HUES64 (cell line): Measurements from ENCODE around the gene ARFGEF3.

Source experiments
- H3K27ac ChIP-seq: 2 replicates; pipeline ENCODE4 v1.7.0; 2013; ENCODE audit warnings: low read depth, low read length, inconsistent platforms
- H3K27me3 ChIP-seq: 2 replicates; pipeline ENCODE4 v1.6.1; 2013; ENCODE audit warnings: mild to moderate bottlenecking, low read length; ENCODE audit not compliant: insufficient read depth
- H3K36me3 ChIP-seq: 2 replicates; pipeline ENCODE4 v1.6.1; 2013; ENCODE audit warnings: mild to moderate bottlenecking, low read length; ENCODE audit not compliant: insufficient read depth
- H3K4me1 ChIP-seq: 2 replicates; pipeline ENCODE4 v1.6.1; 2013; ENCODE audit warnings: mild to moderate bottlenecking, low read length, moderate library complexity; ENCODE audit not compliant: insufficient read depth
- H3K4me3 ChIP-seq: 2 replicates; pipeline ENCODE4 v1.5.1; 2013; ENCODE audit warnings: mild to moderate bottlenecking, low read length, moderate library complexity
- H3K9ac ChIP-seq: 2 replicates; pipeline ENCODE4 v1.6.1; 2013; ENCODE audit warnings: mild to moderate bottlenecking, low read depth, low read length
- H3K9me3 ChIP-seq: 2 replicates; pipeline ENCODE4 v1.6.1; 2013; ENCODE audit warnings: low read depth, low read length; ENCODE audit not compliant: insufficient read depth
- whole genome bisulfite sequencing: fragments of 150-250, 120-280 bp; methylation state at CpG from one replicate; pipeline ENCODE4 v1.1.7; 2013; ENCODE audit warnings: missing lambda C conversion rate; 5-methylcytosine and 5-hydroxymethylcytosine counted together

Gene ARFGEF3

DNA sequence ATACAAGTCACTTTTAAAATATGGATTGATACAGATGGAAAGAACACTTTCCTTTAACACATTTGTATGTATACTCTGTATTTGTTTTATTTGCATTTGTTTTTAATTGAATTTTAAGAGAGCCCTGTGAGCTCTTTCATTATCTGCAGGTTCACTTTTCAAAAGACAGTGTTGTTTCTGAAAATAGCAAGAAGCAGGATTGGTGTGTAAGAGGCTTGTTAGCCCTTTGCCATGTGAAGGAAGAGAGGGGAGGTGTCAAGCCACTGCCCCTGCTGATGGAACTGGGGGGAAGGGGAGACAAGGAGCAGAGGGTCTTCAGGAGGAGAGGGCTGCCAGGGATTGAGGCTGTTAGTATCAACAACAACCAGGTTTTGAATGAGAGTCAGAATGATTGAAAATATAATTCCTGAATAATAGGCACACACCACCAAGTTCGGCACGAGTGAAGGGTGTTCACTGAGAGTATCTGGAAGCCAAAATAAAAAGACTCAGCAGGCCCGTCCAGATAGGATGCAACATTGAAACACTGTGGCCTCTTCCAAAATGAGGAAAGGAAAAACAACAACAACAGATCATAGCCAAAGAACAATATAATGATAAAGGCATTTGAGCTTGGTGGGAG lies 69.1 kb downstream of the ARFGEF3 start:
- no peaks in the 10 kb centered on the region for H3K9me3 ChIP-seq
- H3K4me3 ChIP-seq, result no peak overlapping the region
- no peak overlapping the region for H3K9ac ChIP-seq
- H3K36me3 ChIP-seq, result no peaks in the 10 kb centered on the region
- H3K4me1 ChIP-seq, result no peaks in the 10 kb centered on the region
- H3K27me3 ChIP-seq, result no peaks in the 10 kb centered on the region
- H3K27ac ChIP-seq, result no peak overlapping the region
- WGBS, result 96% methylated on average over 3 of the region's 3 CpGs

DNA sequence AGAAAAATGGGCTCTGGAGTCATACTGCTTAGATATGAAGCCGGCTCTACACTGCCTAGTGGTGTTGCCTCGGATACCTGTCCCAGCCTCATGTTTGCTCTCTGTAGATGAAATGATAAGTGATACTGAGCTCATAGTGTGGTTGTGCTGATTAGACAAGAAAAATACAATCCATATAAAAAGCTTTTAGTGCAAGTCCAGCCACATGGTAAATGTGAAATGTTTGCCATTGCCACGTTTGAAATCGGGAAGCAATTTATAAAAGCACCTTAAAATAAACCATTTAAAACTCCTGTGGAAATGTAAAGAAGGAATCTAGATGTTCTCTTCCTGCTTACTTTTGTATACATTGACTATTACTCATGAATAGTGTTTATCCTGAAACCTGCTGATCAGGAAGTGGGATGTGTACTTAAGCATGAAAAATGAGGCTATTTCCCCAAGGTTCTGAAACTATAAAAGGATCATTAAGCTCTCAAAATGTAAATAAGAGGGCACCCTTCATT lies 69.7 kb downstream of the ARFGEF3 start:
- Histone ChIP-seq H3K9me3 (no peaks in the 10 kb centered on the region), H3K4me1 (no peaks in the 10 kb centered on the region), H3K4me3 (no peak overlapping the region), H3K27me3 (no peaks in the 10 kb centered on the region), H3K27ac (no peak overlapping the region), H3K36me3 (no peaks in the 10 kb centered on the region), H3K9ac (no peak overlapping the region)
- WGBS, result 89% methylated on average over 4 of the region's 4 CpGs

DNA sequence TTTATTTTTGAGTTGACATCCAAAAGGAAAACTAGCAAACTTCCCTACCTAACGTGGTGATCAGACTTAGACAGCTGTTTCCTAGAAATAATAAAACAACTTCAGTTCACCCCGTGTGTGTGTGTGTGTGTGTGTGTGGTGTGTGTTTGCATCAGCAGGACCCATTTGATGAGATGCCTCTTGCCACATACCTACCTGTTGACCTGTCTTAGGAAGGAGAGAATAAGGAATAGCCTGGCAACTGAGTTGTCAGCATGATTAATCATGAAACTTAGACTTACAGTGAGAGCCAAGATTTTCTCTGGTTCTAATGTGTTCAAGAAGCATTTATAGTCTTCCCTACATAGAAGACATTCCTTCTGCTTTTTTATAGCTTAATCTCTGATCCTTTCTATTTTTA lies 72.6 kb downstream of the ARFGEF3 start:
- no peak overlapping the region for H3K4me3 ChIP-seq
- 0 out of 2 replicates have a peak, but pooled peaks cover 3% of the 10 kb centered on the region for H3K36me3 ChIP-seq
- H3K27me3 ChIP-seq, result no peaks in the 10 kb centered on the region
- no peaks in the 10 kb centered on the region for H3K9me3 ChIP-seq
- peaks cover 10% of the 10 kb centered on the region for H3K4me1 ChIP-seq
- H3K27ac ChIP-seq, result no peak overlapping the region
- WGBS, result 73% methylated on average over 2 of the region's 2 CpGs
- no peak overlapping the region for H3K9ac ChIP-seq

DNA sequence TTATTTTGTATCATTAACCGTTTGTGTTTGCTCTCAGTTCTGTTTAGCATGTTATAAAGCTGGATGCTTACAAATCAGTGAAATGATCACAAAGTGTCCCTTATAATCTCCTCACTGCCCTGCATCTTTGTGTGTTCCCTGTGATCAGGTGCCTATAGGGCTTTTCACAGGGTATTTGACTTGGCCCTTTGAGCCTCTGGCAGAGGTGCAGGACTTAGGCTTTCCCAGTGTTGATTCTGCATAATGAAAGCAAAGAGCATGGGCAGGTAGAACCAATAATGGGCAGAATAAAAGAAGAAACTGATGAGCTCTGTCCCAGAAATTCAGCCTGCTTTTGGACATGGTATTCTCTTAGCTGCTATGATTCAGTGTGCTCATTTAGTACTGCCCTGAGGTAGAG lies 73.5 kb downstream of the ARFGEF3 start:
- Histone ChIP-seq H3K27me3 (no peaks in the 10 kb centered on the region), H3K9me3 (no peaks in the 10 kb centered on the region), H3K9ac (no peak overlapping the region), H3K36me3 (0 out of 2 replicates have a peak, but pooled peaks cover 3% of the 10 kb centered on the region), H3K4me1 (peaks cover 10% of the 10 kb centered on the region), H3K27ac (no peak overlapping the region), H3K4me3 (no peak overlapping the region)
- WGBS, result 86% methylated on average over 1 of the region's 1 CpG

DNA sequence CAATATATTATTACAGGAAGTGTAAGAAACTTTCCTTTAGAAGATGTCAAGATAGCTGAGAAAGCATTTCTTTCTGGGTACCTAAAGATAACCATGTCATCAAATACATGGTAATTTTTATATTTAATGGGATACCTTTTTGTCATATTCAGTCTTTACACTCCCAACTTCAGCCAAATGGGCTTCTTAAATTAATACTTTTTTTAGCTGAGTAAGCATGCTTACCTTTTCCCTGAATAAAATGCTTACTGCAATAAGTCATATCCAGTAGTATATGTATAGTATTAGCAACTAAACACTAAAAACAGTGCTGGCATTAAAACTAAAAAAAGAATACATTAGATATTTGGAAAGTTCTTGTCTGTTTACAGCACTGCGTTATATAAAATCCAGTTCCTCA lies 74.0 kb downstream of the ARFGEF3 start:
- no peak overlapping the region for H3K9ac ChIP-seq
- H3K36me3 ChIP-seq, result 0 out of 2 replicates have a peak, but pooled peaks cover 3% of the 10 kb centered on the region
- no peaks in the 10 kb centered on the region for H3K9me3 ChIP-seq
- no peak overlapping the region for H3K4me3 ChIP-seq
- no peak overlapping the region for H3K27ac ChIP-seq
- H3K27me3 ChIP-seq, result no peaks in the 10 kb centered on the region
- H3K4me1 ChIP-seq, result peaks cover 10% of the 10 kb centered on the region
- 100% methylated on average over 1 of the region's 1 CpG for WGBS

DNA sequence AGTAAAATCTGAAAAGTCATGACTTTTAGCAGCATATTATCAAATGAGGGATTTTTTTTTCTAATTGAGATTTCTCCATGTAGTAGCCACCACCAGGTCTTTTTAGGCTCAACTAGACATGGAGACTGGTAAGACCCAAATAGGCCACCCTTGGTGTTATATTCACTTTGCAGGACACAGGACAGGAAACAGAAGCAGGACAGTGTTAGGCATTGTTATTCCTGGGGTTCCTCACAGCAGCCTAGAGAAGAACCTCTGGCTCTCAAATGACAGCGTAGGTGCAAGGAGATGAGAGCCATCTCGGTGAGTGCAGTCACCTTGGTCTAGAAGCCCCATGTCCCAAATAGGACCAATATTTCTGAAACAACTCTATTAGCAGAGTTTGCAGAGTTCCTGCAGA lies 75.7 kb downstream of the ARFGEF3 start:
- Histone ChIP-seq H3K9ac (no peak overlapping the region), H3K27ac (no peak overlapping the region), H3K27me3 (no peaks in the 10 kb centered on the region), H3K4me3 (no peak overlapping the region), H3K4me1 (peaks cover 10% of the 10 kb centered on the region), H3K36me3 (0 out of 2 replicates have a peak, but pooled peaks cover 3% of the 10 kb centered on the region), H3K9me3 (no peaks in the 10 kb centered on the region)
- WGBS, result 78% methylated on average over 2 of the region's 2 CpGs

DNA sequence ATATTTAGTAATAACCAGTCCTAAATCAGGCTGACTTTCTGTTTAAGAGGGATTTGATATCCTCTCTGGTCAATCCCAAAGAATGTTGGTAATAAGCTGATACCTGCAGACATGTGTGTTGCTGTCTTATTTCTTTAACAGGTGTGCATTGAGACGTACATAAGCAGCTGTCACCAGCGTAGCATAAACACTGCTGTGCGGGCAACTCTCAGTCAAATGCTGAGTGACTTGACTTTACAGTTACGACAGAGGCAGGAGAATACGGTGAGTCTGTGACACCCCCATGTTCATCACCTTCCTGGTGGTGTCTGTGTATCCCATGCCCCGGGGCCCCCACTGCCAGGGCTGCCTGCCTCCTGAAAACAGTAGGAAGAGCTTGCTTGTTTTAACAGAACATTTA lies 76.6 kb downstream of the ARFGEF3 start:
- Histone ChIP-seq H3K27me3 (no peaks in the 10 kb centered on the region), H3K9me3 (no peaks in the 10 kb centered on the region), H3K4me1 (peaks cover 10% of the 10 kb centered on the region), H3K36me3 (0 out of 2 replicates have a peak, but pooled peaks cover 3% of the 10 kb centered on the region), H3K9ac (no peak overlapping the region), H3K27ac (no peak overlapping the region), H3K4me3 (no peak overlapping the region)
- WGBS, result 95% methylated on average over 6 of the region's 6 CpGs

DNA sequence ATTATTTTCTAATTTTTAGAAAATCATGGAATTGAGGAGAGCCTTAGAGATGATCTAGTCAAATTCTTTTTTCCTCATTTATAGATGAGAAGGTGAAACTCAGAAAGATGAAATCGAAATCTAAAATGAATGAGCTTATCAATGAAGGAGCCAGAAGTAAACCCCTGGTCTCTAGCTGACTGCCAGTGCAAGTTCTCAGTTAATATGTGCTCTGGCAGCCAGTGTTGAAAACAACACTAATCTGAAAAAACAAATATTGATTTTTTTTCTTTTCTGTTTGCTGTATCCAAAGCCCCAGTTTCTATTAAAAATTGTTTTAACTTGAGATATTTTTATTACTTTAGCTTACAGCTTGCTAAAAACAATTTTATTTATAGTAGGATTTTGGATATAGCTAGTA lies 78.0 kb downstream of the ARFGEF3 start:
- no peaks in the 10 kb centered on the region for H3K9me3 ChIP-seq
- no peak overlapping the region for H3K27ac ChIP-seq
- H3K4me1 ChIP-seq, result peaks cover 10% of the 10 kb centered on the region
- H3K36me3 ChIP-seq, result 0 out of 2 replicates have a peak, but pooled peaks cover 3% of the 10 kb centered on the region
- no peak overlapping the region for H3K4me3 ChIP-seq
- WGBS, result 92% methylated on average over 1 of the region's 1 CpG
- no peaks in the 10 kb centered on the region for H3K27me3 ChIP-seq
- no peak overlapping the region for H3K9ac ChIP-seq

DNA sequence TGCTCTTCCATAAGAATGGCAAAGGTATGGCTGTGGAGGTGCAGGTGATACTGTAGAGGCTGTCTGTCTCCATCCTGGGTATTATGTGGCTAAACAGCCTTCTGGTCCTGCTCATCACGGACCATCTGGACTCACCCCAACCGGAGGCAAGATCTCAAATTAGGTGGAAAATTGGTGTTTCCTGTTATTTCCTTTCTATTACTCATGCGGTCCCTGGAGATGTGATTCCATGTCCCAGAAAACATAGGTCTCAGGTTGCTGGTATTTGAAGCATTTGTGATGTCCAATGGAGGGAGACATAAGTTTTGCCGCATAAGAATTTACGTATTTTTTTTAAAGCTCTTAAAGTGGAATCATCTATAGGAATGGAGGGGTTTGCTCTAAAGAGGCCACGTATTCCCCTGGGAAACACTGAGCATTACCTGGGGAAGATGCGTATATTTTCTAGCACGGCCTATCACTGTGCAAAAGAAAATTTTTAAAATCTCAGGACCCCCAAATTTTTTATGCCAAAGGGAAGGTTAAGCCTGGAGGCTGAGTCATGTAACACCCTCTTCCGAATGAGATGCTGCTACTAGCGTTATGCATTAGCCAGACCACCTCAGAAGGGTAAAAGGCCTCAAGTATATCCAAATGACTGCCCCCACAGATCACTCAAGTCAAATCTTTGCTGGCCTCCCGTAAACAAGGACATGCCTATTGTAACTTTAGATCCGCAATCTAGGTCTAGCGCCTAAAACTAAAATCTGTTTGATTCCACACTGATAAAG lies 78.9 kb downstream of the ARFGEF3 start:
- no peaks in the 10 kb centered on the region for H3K9me3 ChIP-seq
- H3K27me3 ChIP-seq, result no peaks in the 10 kb centered on the region
- WGBS, result 92% methylated on average over 13 of the region's 13 CpGs
- peaks cover 10% of the 10 kb centered on the region for H3K4me1 ChIP-seq
- no peak overlapping the region for H3K27ac ChIP-seq
- 0 out of 2 replicates have a peak, but pooled peaks cover 3% of the 10 kb centered on the region for H3K36me3 ChIP-seq
- H3K9ac ChIP-seq, result no peak overlapping the region
- no peak overlapping the region for H3K4me3 ChIP-seq

DNA sequence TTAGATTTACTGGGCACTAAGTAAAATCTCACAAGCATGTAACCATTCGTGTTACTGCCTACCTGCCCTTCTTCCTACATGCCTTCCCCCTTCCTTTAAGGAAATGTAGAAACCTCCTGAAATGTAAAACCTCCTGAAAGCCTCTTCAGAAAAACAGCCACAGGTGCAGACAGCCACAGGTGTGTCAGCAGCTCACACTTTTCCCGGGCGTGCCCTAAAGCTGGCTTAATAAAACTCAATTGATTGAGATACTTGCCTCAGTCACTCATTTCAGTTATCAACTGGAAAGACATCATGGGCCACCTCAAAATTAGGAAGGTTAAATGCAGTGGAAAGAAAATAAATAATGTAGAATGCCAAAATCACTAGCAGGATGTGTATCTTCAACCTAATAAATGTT lies 79.6 kb downstream of the ARFGEF3 start:
- Histone ChIP-seq H3K9me3 (no peaks in the 10 kb centered on the region), H3K4me1 (peaks cover 10% of the 10 kb centered on the region), H3K27me3 (no peaks in the 10 kb centered on the region), H3K9ac (no peak overlapping the region), H3K27ac (no peak overlapping the region), H3K4me3 (no peak overlapping the region), H3K36me3 (0 out of 2 replicates have a peak, but pooled peaks cover 3% of the 10 kb centered on the region)
- 82% methylated on average over 3 of the region's 3 CpGs for WGBS

DNA sequence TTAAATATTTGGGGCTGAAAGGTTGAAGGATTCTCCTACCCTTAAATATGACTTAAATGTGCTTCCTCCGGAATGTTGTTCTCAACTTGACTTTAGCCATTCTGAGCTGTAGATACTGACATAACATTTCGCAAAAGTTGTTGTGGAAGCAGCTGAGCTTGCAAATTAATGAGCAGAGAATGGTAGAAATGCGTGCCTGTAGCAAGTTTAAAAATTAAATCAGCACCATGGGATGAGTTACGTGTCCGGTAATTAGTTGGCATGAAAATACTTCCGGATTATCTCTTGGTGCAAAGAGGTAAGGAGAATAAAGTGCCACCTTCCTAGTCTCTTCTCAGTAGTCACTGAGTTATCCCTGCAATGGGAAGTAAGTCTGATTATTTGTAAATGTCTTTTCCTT lies 80.2 kb downstream of the ARFGEF3 start:
- Histone ChIP-seq H3K27me3 (no peaks in the 10 kb centered on the region), H3K27ac (no peak overlapping the region), H3K4me3 (no peak overlapping the region), H3K4me1 (peaks cover 10% of the 10 kb centered on the region), H3K36me3 (0 out of 2 replicates have a peak, but pooled peaks cover 3% of the 10 kb centered on the region), H3K9ac (no peak overlapping the region), H3K9me3 (no peaks in the 10 kb centered on the region)
- WGBS, result 92% methylated on average over 6 of the region's 6 CpGs
